ENCODE measurements around the gene TUBG2. TPM values are rescaled to one million over a fixed set of nuclear protein-coding genes. Genes with fewer than 3 reads are reported as not detected.

The TUBG2 gene
- total and polyA plus RNA-seq, 10 of the 15 experiments (the other 5 are each of a cell fraction or from before 2014, with no cell fraction given): 1.2 to 12.5 (median 8.9) TPM

DNA sequence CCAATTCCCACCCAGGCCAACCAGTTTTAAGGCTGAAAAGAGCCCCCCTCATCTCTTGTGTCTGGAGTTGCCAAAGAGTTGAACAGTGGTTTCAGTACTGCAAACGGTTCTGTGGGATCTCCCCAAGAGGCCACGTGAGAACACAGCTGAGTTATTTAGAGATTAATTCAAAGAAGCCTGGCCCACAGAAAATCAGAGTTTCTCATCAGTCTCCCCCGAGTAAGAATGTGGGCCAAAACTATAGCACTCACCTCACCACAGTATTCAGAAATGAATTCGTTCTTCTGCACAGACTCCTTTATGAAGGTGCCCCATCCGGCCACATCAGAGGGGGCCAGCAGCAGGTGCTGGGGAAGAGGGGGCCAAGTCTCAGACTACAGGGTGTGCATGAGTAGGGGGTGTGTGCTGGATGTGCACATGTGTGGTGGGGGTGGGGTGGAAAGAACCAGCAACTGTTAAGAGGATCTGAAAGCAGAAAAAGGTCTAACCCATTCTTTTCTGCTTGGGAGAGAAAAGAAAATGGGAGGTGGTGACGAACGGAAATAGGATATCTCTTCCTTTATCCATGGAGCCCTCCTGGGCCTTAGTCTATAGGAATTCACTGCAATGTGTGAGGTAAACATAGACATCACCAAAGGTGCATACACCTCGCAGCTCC is 45.9 kb downstream of the TUBG2 start (continued):
- TF ChIP-seq, protein P1, sequence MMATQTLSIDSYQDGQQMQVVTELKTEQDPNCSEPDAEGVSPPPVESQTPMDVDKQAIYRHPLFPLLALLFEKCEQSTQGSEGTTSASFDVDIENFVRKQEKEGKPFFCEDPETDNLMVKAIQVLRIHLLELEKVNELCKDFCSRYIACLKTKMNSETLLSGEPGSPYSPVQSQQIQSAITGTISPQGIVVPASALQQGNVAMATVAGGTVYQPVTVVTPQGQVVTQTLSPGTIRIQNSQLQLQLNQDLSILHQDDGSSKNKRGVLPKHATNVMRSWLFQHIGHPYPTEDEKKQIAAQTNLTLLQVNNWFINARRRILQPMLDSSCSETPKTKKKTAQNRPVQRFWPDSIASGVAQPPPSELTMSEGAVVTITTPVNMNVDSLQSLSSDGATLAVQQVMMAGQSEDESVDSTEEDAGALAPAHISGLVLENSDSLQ (IDR thresholded peaks at IDR 0.05): no peak
- TF ChIP-seq SMAD5 (IDR thresholded peaks at IDR 0.05; ENCODE audit: low read depth) (no peak), CREM (IDR thresholded peaks at IDR 0.05; ENCODE audit: low read depth) (peak; percentile 97), MEF2B (IDR thresholded peaks at IDR 0.05; ENCODE audit: partially characterized antibody, poor library complexity, severe bottlenecking) (peak; percentile 97), SUZ12 (IDR thresholded peaks at IDR 0.05; ENCODE audit: unreplicated experiment) (no peak), JUNB (IDR thresholded peaks at IDR 0.05) (peak; percentile 98), NBN (IDR thresholded peaks at IDR 0.05) (peak; percentile 96), FOS (IDR thresholded peaks at IDR 0.05; ENCODE audit: borderline replicate concordance, extremely low read depth, insufficient read length) (no peak), ZZZ3 (IDR thresholded peaks at IDR 0.05; ENCODE audit: control insufficient read depth, insufficient read length, low read depth) (no peak), MTA2 (IDR thresholded peaks at IDR 0.05; ENCODE audit: low read depth) (peak; percentile 98), POLR2AphosphoS5 (IDR thresholded peaks at IDR 0.05; ENCODE audit: low read length) (0 out of 2 replicates have a peak, but pooled peaks have one; percentile 29), TCF7 (IDR thresholded peaks at IDR 0.05; ENCODE audit: borderline replicate concordance) (peak; percentile 100), HCFC1 (IDR thresholded peaks at IDR 0.05; ENCODE audit: low read length) (no peak), ESRRA (IDR thresholded peaks at IDR 0.05; ENCODE audit: low read length) (no peak)
- TF ChIP-seq, protein P2, sequence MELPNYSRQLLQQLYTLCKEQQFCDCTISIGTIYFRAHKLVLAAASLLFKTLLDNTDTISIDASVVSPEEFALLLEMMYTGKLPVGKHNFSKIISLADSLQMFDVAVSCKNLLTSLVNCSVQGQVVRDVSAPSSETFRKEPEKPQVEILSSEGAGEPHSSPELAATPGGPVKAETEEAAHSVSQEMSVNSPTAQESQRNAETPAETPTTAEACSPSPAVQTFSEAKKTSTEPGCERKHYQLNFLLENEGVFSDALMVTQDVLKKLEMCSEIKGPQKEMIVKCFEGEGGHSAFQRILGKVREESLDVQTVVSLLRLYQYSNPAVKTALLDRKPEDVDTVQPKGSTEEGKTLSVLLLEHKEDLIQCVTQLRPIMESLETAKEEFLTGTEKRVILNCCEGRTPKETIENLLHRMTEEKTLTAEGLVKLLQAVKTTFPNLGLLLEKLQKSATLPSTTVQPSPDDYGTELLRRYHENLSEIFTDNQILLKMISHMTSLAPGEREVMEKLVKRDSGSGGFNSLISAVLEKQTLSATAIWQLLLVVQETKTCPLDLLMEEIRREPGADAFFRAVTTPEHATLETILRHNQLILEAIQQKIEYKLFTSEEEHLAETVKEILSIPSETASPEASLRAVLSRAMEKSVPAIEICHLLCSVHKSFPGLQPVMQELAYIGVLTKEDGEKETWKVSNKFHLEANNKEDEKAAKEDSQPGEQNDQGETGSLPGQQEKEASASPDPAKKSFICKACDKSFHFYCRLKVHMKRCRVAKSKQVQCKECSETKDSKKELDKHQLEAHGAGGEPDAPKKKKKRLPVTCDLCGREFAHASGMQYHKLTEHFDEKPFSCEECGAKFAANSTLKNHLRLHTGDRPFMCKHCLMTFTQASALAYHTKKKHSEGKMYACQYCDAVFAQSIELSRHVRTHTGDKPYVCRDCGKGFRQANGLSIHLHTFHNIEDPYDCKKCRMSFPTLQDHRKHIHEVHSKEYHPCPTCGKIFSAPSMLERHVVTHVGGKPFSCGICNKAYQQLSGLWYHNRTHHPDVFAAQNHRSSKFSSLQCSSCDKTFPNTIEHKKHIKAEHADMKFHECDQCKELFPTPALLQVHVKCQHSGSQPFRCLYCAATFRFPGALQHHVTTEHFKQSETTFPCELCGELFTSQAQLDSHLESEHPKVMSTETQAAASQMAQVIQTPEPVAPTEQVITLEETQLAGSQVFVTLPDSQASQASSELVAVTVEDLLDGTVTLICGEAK (IDR thresholded peaks at IDR 0.05; ENCODE audit: borderline replicate concordance): no peak; the same call in 1 of the 2 replicates
- TF ChIP-seq, protein P3, sequence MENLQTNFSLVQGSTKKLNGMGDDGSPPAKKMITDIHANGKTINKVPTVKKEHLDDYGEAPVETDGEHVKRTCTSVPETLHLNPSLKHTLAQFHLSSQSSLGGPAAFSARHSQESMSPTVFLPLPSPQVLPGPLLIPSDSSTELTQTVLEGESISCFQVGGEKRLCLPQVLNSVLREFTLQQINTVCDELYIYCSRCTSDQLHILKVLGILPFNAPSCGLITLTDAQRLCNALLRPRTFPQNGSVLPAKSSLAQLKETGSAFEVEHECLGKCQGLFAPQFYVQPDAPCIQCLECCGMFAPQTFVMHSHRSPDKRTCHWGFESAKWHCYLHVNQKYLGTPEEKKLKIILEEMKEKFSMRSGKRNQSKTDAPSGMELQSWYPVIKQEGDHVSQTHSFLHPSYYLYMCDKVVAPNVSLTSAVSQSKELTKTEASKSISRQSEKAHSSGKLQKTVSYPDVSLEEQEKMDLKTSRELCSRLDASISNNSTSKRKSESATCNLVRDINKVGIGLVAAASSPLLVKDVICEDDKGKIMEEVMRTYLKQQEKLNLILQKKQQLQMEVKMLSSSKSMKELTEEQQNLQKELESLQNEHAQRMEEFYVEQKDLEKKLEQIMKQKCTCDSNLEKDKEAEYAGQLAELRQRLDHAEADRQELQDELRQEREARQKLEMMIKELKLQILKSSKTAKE (IDR thresholded peaks at IDR 0.05; ENCODE audit: low read depth, poor library complexity, severe bottlenecking): peak; percentile 100
- TF ChIP-seq, protein P4, sequence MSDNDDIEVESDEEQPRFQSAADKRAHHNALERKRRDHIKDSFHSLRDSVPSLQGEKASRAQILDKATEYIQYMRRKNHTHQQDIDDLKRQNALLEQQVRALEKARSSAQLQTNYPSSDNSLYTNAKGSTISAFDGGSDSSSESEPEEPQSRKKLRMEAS (IDR thresholded peaks at IDR 0.05; ENCODE audit: low read depth, low read length): no peak; the same call in 1 of the 2 replicates
- TF ChIP-seq, protein P5, sequence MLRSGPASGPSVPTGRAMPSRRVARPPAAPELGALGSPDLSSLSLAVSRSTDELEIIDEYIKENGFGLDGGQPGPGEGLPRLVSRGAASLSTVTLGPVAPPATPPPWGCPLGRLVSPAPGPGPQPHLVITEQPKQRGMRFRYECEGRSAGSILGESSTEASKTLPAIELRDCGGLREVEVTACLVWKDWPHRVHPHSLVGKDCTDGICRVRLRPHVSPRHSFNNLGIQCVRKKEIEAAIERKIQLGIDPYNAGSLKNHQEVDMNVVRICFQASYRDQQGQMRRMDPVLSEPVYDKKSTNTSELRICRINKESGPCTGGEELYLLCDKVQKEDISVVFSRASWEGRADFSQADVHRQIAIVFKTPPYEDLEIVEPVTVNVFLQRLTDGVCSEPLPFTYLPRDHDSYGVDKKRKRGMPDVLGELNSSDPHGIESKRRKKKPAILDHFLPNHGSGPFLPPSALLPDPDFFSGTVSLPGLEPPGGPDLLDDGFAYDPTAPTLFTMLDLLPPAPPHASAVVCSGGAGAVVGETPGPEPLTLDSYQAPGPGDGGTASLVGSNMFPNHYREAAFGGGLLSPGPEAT (IDR thresholded peaks at IDR 0.05; ENCODE audit: low read depth): peak; percentile 97
